HG03175 (cell line): ENCODE measurements around the gene KMT2A.

Experiments used
- ATAC-seq: cut with Tn5 transposase; IDR thresholded peaks from one replicate; pipeline ENCODE4 v1.9.1; 2021; ENCODE audit warnings: mild to moderate bottlenecking, moderate library complexity; ENCODE audit not compliant: unreplicated experiment

The KMT2A gene

DNA sequence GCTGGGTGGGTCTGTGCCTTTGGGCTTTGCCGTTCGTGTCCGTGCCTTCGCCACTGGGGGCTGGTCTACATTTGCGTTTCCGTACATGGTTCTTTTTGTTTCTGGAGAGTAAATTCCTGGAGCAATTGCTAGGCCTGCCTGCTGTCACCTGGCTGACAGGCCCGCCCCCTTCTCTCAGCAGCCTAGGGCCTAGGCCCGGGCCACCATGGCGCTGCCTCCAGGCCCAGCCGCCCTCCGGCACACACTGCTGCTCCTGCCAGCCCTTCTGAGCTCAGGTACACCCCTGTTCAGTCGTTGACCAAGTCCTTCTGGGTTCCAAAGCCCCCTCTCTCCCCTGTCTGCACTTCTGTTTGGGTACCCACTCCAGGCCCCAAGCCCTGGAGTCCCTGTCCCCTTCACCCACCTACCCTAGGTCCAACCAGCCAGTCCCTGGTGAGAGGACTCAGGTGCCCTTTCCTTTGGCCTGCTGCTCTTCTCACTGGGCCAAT, 95.3 kb downstream of the KMT2A start:
- no peak for ATAC-seq

DNA sequence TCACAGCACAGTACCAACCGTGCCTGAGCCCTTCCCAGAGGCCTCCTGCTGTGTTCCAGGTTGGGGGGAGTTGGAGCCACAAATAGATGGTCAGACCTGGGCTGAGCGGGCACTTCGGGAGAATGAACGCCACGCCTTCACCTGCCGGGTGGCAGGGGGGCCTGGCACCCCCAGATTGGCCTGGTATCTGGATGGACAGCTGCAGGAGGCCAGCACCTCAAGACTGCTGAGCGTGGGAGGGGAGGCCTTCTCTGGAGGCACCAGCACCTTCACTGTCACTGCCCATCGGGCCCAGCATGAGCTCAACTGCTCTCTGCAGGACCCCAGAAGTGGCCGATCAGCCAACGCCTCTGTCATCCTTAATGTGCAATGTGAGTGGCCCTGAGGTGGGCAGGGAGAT, 95.8 kb downstream of the KMT2A start:
- ATAC-seq, result no peak

DNA sequence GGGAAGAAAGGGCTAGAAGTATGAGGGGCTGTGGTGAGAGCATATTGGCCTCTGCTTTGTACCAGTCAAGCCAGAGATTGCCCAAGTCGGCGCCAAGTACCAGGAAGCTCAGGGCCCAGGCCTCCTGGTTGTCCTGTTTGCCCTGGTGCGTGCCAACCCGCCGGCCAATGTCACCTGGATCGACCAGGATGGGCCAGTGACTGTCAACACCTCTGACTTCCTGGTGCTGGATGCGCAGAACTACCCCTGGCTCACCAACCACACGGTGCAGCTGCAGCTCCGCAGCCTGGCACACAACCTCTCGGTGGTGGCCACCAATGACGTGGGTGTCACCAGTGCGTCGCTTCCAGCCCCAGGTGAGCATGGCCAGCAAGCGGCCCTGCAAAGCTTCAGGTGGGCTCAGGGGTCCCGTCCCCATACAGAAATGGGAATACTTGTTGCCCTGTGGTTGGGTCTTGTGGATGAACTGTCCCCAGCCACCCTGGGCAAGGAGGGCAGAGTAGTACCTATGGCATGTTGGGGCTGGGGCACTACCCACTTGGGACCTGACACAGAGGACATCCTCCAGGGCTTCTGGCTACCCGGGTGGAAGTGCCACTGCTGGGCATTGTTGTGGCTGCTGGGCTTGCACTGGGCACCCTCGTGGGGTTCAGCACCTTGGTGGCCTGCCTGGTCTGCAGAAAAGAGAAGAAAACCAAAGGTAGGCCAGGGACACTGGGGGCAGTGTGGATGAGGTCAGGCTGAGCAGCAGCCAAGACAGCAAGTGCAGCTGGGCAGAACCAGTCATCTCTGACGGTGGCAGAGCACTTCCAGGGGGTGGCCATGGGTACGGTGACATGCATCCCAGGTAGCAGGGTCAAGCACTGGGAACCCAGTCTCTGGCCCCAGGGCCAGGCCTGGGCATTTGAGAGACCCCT, 96.8 kb downstream of the KMT2A start:
- no peak for ATAC-seq

DNA sequence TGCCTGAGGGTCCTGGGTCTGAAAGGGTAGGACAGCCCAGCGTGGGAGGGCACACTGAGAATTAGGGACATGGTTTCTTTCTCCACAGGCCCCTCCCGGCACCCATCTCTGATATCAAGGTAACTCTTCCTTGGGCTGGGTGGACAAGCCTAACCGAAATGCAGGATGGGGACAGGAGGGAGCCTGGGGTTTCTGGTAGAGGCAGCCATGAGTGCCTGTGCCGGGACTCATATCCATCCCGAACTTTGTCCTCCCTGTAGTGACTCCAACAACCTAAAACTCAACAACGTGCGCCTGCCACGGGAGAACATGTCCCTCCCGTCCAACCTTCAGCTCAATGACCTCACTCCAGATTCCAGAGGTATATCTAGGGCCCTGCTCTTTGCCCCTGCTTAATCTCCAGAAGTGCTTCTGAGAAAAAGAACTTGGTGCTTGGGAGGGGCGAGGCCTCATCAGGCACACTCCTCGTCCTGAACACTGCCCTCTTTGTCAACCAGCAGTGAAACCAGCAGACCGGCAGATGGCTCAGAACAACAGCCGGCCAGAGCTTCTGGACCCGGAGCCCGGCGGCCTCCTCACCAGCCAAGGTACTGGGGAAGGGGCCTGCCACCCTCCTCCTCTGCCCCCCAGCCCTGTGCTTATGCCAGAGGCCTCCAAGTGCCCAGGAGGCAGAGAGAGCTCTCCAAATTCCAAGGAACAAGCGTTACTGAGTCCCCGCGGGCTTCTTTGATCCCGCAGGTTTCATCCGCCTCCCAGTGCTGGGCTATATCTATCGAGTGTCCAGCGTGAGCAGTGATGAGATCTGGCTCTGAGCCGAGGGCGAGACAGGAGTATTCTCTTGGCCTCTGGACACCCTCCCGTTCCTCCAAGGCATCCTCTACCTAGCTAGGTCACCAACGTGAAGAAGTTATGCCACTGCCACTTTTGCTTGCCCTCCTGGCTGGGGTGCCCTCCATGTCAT, 97.8 kb downstream of the KMT2A start:
- no peak for ATAC-seq

DNA sequence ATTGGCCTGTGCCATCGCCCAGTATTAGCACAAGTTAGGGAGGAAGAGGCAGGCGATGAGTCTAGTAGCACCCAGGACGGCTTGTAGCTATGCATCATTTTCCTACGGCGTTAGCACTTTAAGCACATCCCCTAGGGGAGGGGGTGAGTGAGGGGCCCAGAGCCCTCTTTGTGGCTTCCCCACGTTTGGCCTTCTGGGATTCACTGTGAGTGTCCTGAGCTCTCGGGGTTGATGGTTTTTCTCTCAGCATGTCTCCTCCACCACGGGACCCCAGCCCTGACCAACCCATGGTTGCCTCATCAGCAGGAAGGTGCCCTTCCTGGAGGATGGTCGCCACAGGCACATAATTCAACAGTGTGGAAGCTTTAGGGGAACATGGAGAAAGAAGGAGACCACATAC, 99.0 kb downstream of the KMT2A start:
- ATAC-seq, result no peak

DNA sequence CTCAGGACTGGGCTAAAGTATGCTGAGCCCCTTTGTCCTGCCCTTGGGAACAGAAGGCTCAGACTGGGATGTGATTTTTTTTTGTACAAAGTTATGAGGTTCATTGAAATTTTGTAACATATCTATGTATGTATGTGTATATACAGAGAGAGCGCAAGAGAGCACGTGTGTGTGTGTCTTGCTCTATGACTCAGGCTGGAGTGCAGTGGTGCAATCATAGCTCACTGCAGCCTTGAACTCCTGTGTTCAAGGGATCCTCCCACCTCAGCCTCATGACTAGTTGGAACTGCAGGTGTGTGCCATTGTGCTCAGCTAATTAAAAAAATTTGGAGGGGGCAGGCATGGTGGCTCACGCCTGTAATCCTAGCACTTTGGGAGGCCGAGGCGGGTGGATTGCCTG, 100.4 kb downstream of the KMT2A start:
- ATAC-seq, result no peak

DNA sequence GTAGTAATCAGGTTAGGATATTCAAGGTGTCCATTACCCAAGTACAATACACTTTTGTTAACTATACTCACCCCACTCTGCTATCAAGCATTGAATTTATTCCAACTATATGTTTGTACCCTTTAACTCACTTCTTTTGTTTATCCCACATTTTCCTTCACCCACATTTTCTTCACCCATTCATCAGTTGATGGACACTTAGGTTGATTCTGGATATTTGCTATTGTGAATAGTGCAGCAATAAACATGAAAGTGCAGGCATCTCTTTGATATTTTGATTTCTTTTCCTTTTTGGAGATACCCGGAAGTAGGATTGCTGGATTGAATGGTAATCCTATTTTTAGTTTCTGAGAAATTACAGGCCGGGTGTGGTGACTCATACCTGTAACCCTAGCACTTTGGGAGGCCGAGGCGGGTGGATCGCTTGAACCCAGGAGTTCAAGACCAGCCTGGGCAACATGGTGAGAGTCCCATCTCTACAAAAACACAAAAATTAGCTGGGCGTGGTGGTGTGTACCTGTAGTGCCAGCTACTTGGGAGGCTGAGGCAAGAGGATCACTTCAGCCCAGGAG, 101.2 kb downstream of the KMT2A start:
- ATAC-seq, result no peak

DNA sequence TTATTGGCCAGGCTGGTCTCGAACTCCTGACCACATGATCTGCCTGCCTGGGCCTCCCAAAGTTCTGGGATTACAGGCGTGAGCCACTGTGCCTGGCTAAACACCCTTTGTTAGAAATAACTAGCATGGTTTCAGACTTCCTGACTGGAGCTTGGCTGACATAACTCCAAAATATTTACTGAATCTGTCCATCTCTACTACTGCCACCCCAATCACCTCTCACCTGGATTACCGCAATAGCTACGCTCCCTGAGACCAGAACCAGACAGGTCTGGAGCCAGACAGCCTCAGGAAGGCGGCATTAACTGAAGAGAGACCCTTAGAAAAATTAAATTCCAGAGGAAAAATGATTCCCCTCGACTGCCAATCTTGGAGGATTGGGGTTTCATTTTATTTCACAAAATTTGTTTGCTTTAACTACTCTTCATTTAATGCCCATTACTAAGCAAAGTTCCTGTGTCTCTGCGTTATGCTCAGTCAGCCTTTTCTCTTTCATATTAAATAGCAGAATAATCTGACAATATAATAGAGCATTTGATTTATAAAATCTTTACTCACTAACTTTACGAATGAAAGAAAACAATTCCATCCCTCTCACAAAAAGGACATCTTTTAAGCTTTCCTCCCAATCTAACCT, 107.8 kb downstream of the KMT2A start:
- no peak for ATAC-seq

DNA sequence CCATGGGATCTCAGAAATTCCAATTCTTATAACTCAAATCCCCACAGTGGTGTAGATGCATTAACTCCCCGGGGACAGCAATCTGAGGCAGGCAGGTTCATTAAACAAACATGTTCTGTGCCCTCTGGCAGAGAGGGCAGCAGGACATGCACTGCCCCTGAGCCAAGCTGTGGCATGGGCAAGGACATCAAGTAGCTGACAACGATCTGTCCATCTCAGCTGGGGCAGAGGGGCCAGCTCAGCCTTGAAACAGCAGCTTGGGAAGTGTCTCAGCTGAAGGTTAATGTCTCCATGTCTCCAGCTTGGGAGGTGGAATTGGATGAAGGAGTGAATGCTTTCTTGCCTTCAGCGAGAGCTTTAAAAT, 108.3 kb downstream of the KMT2A start:
- ATAC-seq, result no peak

DNA sequence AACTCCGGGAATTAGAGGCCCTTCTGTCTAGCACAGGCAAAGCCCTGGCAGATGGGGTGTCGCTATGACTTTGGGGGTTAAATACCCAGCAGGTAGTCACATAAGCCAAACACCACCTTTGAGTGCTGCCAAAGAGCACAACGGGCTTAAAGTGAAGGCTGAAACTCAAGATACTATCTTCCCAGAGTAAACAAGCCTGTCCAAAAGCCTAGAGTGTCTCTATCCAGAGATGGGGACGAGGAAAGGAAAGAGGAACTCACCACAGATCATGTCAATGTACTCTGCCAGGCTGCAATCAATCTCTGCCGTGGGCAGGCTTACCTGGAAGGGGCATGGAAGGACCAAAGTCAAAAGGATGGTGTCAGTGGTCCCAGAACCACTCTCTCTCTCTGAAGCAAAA, 109.2 kb downstream of the KMT2A start:
- no peak for ATAC-seq

DNA sequence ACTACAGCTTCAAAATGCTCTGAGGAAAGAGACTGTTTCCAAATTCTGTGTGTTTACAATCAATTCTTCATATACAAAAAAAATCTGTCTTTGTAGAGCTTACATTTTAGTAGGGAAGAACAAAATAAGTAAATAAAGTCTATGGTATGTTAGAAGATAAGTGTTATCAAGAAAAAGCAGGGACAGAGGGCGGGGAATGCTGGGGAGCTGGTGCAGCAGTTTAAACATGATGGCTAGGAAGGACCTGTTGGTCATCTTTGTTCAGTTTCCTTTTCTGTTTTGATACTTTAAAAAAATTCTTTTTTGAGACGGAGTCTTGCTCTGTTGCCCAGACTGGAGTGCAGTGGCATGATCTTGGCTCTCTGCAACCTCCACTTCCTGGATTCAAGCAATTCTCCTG, 110.8 kb downstream of the KMT2A start:
- no peak for ATAC-seq

DNA sequence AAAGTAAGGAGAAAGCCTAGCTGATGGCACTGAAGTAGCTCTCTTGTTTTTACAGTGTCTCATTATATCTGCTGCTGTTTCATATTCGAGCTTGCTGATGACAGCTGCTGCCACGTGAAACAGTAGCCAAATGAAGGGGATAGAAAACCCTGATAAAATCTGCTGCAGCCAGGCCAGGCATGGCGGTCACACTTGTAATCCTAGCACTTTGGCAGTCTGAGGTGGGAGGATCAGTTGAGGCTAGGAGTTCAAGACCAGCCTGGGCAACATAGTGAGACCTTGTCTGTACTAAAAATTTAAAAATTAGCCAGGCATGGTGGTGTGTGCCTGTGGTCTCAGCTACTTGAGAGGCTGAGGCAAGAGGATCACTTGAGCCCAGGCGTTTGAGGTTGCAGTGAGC, 116.0 kb downstream of the KMT2A start:
- ATAC-seq, result no peak

DNA sequence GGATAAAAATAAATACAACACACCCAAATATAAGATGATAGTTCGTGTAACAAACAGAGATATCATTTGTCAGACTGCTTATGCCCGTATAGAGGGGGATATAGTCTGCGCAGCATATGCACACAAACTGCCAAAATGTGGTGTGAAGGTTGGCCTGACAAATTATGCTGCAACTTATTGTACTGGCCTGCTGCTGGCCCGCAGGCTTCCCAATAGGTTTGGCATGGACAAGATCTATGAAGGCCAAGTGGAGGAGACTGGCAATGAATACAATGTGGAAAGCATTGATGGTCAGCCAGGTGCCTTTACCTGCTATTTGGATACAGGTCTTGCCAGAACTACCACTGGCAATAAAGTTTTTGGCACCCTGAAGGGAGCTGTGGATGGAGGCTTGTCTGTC, 124.5 kb downstream of the KMT2A start:
- no peak for ATAC-seq

DNA sequence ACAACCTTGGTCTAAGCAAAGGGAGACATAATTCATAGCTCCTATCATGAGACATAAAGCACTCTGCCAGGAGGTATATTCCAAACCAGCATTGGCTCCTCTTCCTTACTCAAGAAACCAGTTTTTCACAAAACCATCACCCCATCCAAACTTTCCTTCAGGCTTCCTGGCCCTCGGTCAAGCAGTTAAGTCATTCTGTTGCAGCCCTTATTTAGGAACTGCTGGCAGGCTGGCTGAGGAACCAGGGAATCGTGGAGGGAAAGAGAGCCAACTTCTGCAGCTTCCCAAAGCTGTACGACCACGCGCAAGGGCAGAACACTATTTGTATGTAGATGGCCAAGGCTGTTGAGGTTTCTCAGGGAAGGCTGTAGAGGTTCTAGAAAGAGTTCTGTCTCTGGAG, 128.8 kb downstream of the KMT2A start:
- ATAC-seq, result no peak

DNA sequence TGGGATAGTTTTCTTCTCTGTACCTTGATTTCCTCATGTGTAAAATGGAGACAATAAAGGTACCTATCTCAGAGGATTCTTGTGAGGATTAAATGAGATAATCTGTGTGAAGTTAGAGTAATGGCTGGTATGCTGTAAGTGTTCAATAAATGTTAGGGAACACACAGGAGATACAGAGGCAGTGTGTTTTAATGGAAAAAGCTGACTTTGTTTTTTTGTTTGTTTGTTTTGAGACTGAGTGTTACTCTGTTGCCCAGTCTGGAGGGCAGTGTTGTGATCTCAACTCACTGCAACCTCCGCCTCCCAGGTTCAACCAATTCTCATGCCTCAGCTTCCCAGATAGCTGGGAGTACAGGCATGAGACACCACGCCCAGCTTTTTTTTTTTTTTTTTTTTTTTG, 133.4 kb downstream of the KMT2A start:
- ATAC-seq, result no peak

DNA sequence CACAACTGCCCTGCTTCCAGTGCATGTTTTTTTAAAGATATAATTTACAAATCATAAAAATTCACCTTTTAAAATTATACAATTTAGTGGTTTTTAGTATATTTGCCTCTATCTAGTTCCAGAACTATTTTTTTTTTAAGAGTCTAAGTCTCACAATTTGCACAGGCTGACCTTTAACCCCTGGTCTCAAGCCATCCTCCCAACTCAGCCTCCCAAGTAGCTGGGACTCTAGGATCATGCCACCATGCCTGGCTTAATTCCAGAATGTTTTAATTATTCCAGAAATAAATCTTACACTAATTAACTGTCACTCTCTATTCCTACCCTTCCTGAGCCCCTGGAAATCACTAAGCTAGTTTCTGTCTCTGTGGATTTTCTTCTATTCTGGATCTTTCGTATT, 134.5 kb downstream of the KMT2A start:
- no peak for ATAC-seq

DNA sequence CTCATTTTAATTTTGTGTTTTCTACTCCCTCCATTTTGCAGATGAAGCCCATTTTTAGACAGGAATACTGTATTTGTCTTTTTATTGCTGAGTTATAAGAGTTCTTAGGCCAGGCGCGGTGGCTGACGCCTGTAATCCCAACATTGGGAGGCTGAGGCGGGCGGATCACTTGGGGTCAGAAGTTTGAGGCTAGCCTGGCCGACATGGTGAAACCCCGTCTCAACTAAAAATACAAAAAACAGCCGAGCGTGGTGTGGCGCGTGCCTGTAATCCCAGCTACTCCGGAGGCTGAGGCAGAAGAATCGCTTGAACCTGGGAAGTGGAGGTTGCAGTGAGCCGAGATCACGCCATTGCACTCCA, 135.4 kb downstream of the KMT2A start:
- peak; percentile 8 for ATAC-seq

DNA sequence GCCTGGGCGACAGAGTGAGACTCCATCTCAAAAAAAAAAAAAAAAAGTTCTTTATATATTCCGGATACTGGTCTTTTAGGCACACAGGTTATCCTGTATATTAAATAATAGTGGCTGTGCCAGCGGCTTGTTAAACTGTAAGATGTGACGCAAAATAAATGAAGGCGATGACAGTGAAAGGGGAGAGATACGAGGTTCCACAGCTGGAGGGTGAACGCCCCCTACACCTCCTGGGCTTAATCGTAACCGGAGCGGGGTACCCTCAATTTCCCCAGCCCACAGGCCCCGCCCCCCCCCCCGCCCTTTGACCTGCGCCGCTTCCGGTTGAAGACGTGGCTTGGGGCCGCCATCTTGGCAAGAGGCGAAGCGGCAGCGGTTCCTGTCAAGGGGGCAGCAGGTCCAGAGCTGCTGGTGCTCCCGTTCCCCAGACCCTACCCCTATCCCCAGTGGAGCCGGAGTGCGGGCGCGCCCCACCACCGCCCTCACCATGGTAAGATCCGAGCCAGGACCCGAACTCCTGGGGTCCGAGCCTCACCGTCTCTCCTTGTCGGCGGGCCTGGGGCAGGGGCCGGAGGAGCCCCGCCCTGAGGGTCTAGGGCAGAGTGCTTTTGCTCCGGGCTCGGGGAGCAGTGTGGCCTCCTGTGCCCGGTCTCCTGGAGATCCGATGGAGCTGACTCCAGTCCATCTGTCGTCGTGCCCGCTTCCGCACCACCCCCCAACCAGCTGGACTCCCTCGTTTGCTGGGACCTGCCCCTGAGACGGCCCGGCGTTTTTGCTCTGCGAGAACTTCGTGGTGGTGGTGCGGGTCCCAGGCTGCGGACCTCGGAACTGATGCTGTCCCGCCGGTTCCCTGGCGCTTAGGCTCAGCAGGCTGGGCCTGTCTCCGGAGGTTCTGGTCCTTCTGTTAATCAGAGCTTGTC, 136.0 kb downstream of the KMT2A start, which contains the start of gene ARCN1:
Gene ARCN1, plus strand, starts transcription at position 349 of the 920 bp plus-strand sequence. Its CDS starts 139 bp downstream, at position 488.
- peak; percentile 71 for ATAC-seq

DNA sequence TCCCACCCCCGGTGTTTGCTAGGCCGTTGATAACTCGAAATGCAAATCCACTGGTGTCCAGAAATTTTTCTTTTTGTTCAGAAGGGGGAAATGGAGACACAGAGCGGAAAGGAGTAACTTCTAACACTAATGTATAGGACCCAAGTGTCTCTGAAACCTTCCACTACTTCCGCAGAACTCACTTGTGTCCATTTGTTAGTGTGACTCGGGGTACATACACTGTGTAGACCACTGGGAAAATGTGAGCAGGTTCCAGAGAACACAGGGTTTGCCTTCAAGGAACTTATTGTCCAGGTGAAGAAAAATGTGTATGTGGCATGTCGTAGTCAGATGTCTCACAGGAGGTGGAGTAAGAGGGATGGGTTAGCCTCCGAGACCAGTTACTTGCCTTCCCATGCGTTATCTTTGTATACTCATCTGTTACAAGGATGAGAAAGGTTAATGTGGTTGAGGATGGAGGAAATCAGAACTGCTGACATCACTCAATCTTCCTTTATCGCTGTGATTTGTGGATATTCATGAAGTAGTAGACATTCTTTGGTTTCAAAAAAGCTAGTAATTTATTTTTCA, 136.8 kb downstream of the KMT2A start:
- peak; percentile 29 for ATAC-seq
